HG02981 (cell line): ENCODE measurements around the gene ENOX1.
"Not testable (repeated sequence)": the region's sequence is repeated elsewhere in the genome, so short reads cannot be mapped to it uniquely, and the experiment has no call there.

Experiments used
- ATAC-seq: cut with Tn5 transposase; IDR thresholded peaks from one replicate; pipeline ENCODE4 v1.9.1; 2021; ENCODE audit warnings: mild to moderate bottlenecking, moderate library complexity; ENCODE audit not compliant: unreplicated experiment

ENOX1 gene

DNA sequence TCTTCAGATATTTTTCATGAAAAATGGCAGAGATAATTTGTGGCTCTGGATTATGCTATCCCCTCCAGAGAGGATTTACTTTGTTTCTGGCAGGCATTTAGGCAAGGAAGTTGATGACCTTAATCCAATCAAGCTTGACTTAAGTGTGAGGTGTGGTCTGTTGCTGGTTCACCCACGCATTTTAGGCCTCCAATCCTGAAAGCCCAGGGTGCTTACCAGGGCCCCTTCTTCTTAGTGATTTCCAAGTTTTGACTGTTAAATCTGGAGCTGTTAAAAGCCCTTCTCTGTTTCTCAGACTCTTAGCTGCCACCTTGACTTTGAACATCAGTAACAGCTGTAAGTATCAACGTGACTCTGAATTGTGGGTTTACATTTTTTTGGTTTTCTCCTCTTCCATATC is 601.5 kb downstream of the ENOX1 start:
- ATAC-seq: no peak

DNA sequence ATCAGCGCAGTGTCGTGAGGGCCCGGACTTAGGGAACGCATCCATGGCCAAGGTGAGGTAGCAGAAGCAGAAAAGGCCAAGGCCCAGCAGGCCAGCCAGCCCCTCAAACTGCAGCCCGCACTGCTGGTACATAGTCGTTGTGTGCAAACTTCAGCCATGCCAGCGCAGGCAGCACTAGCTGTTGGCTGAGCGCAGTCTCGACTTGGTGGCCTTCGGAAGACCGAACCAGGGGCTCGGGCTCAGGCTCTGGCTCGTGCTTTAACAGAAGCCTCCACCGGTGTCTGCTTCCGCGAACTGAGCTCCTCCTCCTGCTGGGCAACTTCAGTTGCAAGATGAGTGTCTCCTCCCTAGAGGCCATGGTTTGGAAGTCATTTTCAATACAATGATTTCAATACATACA is 605.9 kb downstream of the ENOX1 start:
- no peak for ATAC-seq

- no peak for ATAC-seq
These were observed 606.6 kb downstream of the ENOX1 start for GRCh38 chr13:43180036-43180660.

DNA sequence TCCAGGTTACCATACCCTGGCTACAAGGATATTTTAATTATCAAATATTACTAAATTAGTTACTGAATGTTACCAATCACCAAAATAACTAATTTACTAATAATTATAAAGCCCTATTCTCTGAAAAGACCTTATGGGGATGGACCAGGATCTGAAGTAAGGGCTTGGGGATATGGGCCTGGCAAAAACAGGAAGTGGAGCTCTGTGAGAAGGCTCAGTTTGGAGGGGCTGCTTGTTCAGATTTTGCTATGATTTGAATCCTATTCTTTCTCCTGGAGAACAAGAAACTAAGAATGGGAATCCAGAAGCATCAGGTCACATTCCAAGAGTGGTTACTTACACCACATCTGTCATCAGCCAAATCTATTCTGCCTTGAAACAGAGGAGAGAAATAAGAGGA is 615.3 kb downstream of the ENOX1 start:
- no peak for ATAC-seq

DNA sequence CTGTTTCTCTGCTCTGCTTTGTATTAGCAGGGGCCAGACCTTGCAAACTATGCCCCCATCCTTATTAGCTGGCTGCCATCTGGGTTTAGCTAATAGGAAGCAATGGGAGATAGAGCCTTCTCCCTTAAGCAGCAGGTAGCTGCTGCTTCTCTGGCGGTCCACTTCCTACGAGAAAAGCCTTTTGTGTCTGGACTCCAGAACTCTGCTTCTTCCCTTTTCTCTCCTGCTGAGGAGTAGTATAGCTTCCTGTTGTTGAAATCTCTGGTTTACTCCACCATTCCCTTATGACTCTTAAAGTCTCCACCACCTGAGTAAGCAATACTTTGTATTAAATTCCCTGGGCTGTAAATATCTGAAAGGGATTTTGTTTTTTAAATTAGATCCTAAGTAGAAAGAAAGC is 616.3 kb downstream of the ENOX1 start:
- ATAC-seq: no peak

DNA sequence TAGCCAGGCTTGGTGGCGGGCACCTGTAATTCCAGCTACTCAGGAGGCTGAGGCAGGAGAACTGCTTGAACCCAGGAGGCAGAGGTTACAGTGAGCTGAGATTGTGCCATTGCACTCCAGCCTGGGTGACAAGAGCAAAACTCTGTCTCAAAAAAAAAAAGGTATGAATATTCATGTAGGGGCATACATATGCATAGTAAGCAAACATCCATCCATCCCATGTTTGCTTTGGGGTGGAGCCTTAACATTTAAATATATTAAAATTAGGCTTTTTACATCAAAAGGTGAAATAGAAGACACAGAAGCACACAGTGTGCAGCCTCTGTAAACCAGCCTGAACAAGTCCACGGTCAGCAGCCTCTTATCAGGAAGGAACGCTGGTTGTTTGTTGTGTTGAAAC is 618.3 kb downstream of the ENOX1 start:
- ATAC-seq: not testable (repeated sequence)

DNA sequence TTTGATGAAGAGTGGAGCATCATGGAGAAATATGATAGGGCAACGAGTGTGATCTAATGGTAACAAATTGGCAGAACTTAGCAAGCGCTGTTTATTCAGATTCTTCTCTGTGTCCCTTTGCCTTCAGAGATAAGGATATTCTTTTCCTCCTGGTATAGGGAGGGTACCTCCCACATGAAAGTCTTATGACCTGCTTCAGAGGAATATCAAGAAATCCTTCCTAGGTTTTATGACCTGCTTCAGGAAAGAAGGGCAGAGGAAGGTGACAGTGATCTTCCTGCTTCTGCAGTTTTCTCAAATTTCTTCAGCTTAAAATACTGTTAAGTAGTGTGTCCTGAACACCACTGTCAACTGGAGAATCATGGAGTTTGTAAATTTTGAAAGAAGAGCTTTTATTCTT is 619.0 kb downstream of the ENOX1 start:
- ATAC-seq: no peak

DNA sequence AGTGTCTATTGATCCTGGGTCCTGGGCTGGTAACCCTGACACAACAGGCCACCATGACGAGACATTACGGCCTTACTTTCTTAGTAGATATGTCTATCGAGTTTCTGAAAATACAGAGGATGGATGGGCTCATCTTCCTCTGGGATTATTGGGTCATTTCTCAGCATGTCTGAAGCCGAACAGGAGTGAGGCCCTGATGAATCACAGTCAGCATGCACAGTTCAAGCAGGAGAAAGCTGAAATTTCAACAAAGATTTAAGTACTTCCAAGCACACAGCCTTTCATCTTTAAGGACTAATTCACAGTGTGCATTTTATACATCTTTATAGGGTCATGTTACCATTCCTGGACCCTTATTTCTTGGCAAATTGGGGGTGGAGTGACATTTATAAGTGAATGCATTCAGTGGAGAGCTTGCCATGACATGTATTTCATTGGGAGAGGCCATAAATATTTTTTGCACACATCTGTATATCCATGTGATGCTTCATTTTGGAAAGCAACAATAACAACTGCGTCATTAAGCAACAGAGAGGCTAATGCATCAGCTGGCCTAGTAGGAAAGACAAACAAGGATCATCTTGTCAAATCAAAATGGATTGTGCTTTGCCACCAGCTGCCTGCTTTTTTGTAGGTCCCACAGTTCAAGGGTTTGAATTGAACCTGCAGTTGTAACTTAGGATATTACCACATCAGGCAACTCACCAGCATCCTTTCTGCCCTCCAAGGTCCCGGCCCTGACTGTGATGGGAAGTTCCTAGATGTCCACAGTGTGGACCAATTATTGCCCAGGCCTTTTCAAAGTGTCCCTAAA is 619.9 kb downstream of the ENOX1 start:
- ATAC-seq: no peak
